Measurements from ENCODE around the gene LHFPL3.

Gene LHFPL3

DNA sequence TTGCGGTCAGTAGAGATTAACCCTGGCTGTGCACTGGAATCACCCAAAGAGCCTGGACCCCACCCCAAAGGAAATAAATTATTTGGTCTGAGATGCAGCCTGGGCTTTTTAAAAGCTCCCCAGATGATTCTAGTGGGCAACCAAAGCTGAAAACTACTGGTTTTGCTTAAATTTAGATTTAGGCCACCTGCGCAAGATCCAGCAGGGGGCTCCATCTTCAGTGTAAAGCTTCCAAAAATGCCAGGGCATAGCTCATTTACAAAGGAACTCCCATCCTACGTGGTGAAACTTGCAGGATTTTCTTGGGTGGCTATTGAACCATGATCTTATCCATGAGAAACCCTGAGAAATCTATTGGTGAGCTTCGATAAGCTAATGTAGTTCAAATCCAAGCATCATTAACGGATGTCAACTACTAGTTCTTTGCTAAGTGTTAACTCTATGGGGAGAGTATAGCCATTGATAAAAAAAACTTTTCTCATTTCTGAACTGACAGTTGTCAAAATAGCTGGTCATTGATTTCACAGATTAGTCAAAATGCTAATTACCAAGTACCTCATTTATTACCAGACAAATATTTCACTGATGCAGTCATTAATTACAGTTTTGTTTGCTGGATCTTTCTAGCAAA, 315.3 kb downstream of the LHFPL3 start:
- DNase-seq (ENCODE audit: extremely low read depth, low read depth): no peak
- TF ChIP-seq, protein P1, sequence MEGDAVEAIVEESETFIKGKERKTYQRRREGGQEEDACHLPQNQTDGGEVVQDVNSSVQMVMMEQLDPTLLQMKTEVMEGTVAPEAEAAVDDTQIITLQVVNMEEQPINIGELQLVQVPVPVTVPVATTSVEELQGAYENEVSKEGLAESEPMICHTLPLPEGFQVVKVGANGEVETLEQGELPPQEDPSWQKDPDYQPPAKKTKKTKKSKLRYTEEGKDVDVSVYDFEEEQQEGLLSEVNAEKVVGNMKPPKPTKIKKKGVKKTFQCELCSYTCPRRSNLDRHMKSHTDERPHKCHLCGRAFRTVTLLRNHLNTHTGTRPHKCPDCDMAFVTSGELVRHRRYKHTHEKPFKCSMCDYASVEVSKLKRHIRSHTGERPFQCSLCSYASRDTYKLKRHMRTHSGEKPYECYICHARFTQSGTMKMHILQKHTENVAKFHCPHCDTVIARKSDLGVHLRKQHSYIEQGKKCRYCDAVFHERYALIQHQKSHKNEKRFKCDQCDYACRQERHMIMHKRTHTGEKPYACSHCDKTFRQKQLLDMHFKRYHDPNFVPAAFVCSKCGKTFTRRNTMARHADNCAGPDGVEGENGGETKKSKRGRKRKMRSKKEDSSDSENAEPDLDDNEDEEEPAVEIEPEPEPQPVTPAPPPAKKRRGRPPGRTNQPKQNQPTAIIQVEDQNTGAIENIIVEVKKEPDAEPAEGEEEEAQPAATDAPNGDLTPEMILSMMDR (IDR thresholded peaks at IDR 0.05; ENCODE audit: low read depth, low read length): peak; percentile 30

DNA sequence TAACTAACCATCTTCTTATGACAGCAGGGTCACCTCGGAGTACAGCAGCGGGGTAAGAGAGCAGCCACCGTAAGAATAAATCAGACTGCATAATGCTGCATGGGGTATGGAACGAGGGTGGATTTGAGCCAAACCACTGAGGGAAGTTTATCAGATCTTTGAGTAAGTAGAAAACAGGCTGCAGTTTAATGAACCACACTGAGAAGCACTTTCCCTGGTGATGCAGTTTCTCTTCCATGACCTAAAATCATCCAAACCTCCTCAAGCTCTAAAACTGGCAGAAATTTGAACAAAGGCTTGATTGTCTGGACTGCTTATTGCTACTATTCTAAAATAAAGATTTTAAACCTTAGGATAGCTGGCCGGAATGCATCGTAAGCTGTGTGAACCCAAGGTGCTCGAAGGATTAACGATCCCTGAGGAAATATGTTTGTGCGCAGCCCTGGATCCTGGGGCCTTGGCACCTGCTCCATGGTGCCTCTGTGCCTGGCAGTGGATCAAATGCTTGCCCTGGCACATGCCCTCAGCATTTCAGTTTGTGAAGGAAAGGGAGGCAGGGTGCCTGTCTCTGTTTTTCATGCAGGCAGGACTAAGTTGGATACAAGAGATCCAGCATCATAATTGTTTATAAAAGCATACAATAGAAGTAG, 322.7 kb downstream of the LHFPL3 start:
- TF ChIP-seq, protein P1 (IDR thresholded peaks at IDR 0.05; ENCODE audit: low read depth, low read length): no peak
- no peak for DNase-seq (ENCODE audit: extremely low read depth, low read depth)

DNA sequence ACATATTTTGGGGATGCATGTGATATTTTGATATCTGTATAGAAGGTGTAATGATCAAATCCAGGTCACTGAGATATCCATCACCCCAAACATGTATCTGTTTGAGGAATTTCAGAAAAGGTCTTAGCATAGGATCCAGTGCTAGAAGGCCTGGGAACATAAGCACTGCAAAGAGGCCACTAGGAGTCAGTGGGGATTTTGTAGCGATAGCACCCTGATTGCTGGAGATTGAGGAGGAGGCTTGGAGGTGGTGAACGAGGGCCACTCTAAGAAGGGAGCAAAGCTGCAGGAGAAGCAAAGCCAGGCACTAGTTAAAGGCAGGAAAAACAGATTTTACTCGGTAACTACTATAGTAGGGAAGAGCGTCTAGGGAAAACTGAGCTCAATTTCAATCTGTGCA, 324.0 kb downstream of the LHFPL3 start:
- no peak for DNase-seq (ENCODE audit: extremely low read depth, low read depth)
- TF ChIP-seq, protein P1 (IDR thresholded peaks at IDR 0.05; ENCODE audit: low read depth, low read length): no peak

DNA sequence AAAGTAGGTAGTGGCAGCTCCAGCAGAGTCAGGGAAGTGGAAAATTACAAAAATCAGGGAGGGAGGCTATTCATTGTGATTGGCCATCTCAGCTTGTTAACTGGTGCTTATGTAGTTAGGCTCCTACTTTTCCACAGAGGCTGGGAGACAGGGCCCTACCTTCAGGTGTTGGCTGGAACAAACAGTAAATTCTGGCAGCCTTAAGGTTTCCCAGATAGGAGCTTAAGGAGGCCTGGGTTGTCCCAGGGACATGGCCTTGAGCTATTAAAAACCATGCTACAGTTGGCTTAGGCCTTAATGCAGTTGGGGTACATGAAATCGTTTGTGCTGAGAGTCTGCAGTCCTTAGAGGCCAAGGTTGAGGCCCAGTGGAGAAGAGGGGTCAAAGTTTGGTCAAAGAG, 324.5 kb downstream of the LHFPL3 start:
- TF ChIP-seq, protein P1 (IDR thresholded peaks at IDR 0.05; ENCODE audit: low read depth, low read length): no peak
- DNase-seq (ENCODE audit: extremely low read depth, low read depth): no peak

DNA sequence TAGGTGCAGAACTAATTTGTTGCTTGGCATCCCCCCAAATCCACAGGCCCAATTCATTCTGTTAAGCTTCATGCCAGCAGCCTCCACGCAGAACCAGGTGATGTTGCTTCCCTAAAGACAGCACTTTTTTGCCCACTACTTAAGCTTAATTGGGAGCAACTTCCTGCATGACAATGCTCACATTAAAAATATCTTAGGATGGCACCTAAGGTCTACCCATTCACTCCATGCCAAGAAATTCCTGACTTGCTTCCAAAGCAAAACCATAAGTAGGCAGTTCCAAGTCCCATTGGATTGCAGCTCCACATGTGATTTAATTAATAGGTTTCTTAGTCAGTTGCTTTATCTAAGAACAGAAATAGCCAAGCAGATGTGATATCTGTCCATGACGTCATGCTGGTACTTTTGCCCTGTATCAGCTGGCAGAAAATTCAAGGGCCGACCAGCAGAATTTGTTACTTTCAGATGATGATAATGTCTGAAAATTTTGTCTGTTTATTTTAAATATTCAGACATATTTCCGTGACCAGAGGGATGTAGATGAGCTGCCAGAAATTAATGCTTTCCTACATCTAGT, 325.5 kb downstream of the LHFPL3 start:
- TF ChIP-seq, protein P1 (IDR thresholded peaks at IDR 0.05; ENCODE audit: low read depth, low read length): no peak
- DNase-seq (ENCODE audit: extremely low read depth, low read depth): no peak

DNA sequence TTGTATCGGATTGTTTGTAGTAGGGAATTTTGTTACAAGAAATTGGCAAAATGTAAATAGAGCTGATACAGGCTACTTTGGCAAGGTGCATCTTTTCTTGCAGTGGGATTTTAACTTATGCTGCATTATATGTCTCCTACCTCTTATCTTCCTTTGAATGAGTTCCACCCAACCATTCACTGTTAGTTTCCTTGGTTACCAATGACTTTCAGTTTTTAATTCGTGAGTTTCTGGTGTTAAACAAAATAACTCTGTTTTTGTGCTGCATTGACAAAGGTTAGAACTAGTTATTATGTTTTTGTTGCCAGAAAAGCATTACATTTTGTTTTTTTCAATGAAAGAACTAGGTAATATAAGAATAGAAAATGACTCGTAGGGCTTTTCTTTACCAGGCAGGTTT, 327.2 kb downstream of the LHFPL3 start:
- TF ChIP-seq, protein P1 (IDR thresholded peaks at IDR 0.05; ENCODE audit: low read depth, low read length): no peak
- no peak for DNase-seq (ENCODE audit: extremely low read depth, low read depth)

DNA sequence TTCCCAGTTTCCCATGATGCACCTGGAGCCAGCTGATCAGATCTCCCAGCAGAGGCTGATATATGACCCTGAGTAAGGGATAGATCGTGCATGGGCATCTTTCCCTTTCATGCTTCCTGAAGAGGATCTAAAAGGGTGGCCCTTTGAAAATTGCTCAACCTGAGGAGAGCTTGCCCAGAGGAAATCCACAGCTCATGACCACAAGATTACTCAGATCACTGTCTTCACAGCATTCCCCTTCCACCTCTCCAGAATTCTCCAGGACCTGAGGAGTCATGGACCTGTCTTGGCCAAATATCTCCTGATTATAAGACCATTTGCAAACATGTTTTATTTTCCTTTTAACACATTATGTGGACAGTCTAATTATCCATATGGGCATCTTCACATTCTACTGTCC, 328.1 kb downstream of the LHFPL3 start:
- TF ChIP-seq, protein P1 (IDR thresholded peaks at IDR 0.05; ENCODE audit: low read depth, low read length): no peak
- no peak for DNase-seq (ENCODE audit: extremely low read depth, low read depth)

Measured in AG09319 (cell line).